ENCODE data around the gene ENAH.

DNA sequence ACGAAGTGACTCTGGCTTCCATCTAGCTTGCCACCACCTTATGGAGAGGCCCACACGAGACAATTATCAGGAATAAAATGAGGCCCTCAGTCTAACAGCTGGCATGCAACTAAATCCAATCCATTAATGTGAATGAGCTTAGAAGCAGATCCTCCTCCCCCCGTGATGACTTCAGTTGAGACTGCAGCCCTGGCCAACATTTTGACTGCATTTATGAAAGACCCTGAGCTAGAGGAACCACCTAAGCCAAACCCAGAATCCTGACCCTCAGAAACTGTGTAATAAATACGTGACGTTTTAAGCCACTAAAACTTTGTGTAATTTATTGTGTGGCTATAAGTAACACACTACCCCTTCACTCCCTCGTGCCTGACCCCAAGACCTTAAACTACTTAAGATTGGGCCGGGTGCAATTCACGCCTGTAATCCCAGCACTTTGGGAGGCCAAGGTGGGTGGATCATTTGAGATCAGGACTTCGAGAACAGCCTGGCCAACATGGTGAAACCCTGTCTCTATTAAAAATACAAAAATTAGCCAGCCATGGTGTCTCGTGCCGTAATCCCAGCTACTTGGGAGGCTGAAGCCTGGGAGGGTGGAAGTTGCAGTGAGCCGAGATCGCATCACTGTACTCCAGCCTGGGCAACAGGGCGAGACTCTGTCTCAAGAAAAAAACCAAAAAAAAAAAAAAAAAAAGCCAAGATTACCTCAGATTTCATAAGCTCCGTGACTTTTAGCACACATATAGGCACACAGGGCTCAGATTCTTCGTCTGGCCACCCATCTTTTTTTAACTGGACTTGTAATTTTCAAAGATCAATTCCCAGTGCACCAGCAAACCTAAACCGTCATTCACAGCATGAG lies 72.5 kb downstream of the ENAH start:
- TF ChIP-seq, protein P1, sequence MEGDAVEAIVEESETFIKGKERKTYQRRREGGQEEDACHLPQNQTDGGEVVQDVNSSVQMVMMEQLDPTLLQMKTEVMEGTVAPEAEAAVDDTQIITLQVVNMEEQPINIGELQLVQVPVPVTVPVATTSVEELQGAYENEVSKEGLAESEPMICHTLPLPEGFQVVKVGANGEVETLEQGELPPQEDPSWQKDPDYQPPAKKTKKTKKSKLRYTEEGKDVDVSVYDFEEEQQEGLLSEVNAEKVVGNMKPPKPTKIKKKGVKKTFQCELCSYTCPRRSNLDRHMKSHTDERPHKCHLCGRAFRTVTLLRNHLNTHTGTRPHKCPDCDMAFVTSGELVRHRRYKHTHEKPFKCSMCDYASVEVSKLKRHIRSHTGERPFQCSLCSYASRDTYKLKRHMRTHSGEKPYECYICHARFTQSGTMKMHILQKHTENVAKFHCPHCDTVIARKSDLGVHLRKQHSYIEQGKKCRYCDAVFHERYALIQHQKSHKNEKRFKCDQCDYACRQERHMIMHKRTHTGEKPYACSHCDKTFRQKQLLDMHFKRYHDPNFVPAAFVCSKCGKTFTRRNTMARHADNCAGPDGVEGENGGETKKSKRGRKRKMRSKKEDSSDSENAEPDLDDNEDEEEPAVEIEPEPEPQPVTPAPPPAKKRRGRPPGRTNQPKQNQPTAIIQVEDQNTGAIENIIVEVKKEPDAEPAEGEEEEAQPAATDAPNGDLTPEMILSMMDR (optimal IDR thresholded peaks at IDR 0.05 in 1 of 3, IDR thresholded peaks at IDR 0.05 in 1 of 3, conservative IDR thresholded peaks at IDR 0.05 in 1 of 3; ENCODE audit: extremely low read depth in 1 of 3, insufficient read depth in 2 of 3, low read length in 3 of 3) = no peak
- TF ChIP-seq EZH2 (IDR thresholded peaks at IDR 0.05; ENCODE audit: low read length) = no peak
